C4-2B (cell line): Measurements from ENCODE around the gene ADAM10.

ENCODE experiments used
- CTCF ChIP-seq: fragments of 450-650 bp; conservative IDR thresholded peaks from 2 replicates; pipeline ENCODE4 v1.5.1; 2017; ENCODE audit warnings: mild to moderate bottlenecking
- ZFX ChIP-seq: fragments of 450-650 bp; IDR thresholded peaks from 2 replicates; pipeline ENCODE4 v1.6.1; 2017

GRCh38 chr15:58547628-58548307, 201.7 kb downstream of the ADAM10 start:
- TF ChIP-seq CTCF (no peak), ZFX (no peak)
